HG02798 (cell line): ENCODE measurements around the gene RTL1.

Source experiments
- ATAC-seq: cut with Tn5 transposase; IDR thresholded peaks from one replicate; pipeline ENCODE4 v1.9.1; 2021; ENCODE audit warnings: mild to moderate bottlenecking; ENCODE audit not compliant: unreplicated experiment, poor library complexity

The RTL1 gene

GRCh38 chr14:100854435-100854834 is 49.1 kb downstream of the RTL1 start:
- ATAC-seq, result no peak

GRCh38 chr14:100851946-100852620 is 51.4 kb downstream of the RTL1 start:
- no peak for ATAC-seq

GRCh38 chr14:100851586-100851916 is 52.0 kb downstream of the RTL1 start:
- no peak for ATAC-seq

GRCh38 chr14:100850841-100851585 is 52.5 kb downstream of the RTL1 start:
- ATAC-seq, result peak; percentile 74

- no peak for ATAC-seq
These were observed 54.3 kb downstream of the RTL1 start for GRCh38 chr14:100849115-100849781.

- ATAC-seq, result no peak
These were observed 57.1 kb downstream of the RTL1 start for GRCh38 chr14:100846309-100846859.

DNA sequence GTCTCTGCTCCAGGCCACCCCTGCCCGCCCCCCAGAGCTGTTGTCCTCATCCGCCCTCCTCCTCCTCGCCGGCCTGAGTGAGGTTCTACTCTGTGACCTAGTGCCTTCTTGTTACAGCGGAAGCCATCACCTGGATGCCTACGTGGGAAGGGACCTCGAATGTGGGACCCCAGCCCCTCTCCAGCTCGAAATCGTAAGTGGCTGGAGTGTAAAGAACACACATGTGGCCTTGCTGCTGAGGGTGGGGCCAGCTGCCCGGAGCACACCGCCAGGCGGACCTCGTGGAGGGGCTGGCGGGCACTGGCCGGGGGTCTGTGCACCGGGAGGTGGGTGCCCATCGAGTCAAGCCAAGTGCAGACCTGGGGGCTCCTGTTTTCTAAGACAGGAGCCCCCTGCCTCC is 58.2 kb downstream of the RTL1 start:
- no peak for ATAC-seq

GRCh38 chr14:100844846-100845245 is 58.7 kb downstream of the RTL1 start:
- no peak for ATAC-seq

GRCh38 chr14:100844421-100844820 is 59.1 kb downstream of the RTL1 start:
- no peak for ATAC-seq

DNA sequence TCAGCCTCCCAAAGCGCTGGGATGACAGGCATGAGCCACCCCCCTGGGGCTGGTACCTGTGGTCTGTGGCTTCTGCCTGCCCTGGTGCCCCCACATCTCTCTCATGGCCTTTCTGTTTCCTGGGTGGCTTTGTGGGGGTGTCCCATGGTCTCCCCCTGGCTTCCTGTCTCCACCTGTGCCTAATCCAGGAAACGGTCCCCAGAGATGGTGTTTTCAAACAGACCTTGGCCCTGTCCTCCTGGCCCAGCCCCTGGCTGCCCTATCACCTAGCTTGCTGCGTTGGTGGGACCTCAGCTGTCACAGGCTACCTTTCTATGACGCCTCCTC is 59.5 kb downstream of the RTL1 start:
- no peak for ATAC-seq

- no peak for ATAC-seq
These were observed 60.7 kb downstream of the RTL1 start for GRCh38 chr14:100842799-100843198.

- ATAC-seq, result no peak
These were observed 61.6 kb downstream of the RTL1 start for GRCh38 chr14:100841761-100842403.

DNA sequence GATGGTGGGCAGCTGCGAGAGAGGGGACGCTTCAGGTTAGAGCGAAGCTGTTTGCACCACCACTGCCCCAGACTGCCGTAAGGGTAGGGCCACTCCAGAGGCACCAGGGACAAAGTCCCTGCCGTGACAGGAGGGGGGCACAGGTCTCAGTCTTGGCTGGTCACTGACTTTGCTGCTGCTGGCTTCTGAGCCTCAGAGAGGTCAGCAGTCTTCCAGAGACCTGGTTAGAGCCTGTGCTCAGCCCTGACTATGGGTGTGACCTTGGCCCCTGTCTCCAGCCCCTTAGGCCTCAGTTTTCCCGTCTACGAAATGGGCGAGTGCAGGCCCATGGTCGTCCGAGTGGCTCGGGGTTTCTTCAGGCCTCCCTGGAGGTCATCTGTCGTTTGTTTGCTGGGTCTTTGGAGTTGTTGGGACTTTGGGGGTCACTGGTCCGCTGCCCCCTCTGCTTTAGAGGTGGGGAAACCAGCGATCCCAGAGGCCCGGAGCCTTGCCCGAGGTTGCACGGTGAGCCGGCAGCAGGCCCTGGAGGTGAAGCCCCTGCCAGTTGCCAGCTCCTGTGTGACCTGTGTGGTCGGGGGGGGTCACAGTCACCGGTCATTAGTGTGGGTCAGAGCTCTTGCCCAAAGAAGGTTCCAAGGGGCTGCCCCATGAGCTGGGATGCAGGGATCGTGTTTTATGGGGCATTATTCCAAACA is 62.3 kb downstream of the RTL1 start:
- ATAC-seq, result no peak

GRCh38 chr14:100840286-100841065 is 63.0 kb downstream of the RTL1 start:
- no peak for ATAC-seq

GRCh38 chr14:100839681-100840111 is 63.8 kb downstream of the RTL1 start:
- no peak for ATAC-seq

GRCh38 chr14:100839315-100839585 is 64.3 kb downstream of the RTL1 start:
- no peak for ATAC-seq

- ATAC-seq, result no peak
These were observed 64.8 kb downstream of the RTL1 start for GRCh38 chr14:100838493-100839314.

- ATAC-seq, result no peak
These were observed 65.6 kb downstream of the RTL1 start for GRCh38 chr14:100837805-100838350.
